T-helper 22 cell (primary cell): Measurements from ENCODE around the gene LRCH1.

Experiments used
- DNase-seq: peaks from one replicate; pipeline ENCODE4 v3.0.0-alpha.2; 2020; ENCODE audit warnings: low read depth

Gene LRCH1

GRCh38 chr13:46615888-46616531, 63.0 kb downstream of the LRCH1 start:
- DNase-seq: no peak

- DNase-seq: no peak
Observed at GRCh38 chr13:46617229-46617721, 64.3 kb downstream of the LRCH1 start.

DNA sequence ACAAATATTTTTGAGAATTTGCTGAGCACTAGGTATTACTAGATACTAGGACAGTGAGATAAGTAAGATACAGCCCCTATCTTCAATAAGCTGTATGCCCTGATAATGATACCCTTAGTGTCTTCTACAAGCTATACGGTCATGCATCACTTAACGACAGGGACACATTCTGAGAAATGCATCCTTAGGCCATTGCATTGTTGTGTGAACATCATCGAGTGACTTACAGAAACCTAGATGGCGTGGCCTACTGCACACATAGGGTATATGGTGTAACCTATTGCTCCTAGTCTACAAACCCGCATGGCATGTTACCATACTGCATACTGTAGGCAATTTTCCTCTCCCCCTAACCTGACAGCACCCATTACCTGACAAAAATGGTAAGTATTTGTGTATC, 64.9 kb downstream of the LRCH1 start:
- DNase-seq: no peak

DNA sequence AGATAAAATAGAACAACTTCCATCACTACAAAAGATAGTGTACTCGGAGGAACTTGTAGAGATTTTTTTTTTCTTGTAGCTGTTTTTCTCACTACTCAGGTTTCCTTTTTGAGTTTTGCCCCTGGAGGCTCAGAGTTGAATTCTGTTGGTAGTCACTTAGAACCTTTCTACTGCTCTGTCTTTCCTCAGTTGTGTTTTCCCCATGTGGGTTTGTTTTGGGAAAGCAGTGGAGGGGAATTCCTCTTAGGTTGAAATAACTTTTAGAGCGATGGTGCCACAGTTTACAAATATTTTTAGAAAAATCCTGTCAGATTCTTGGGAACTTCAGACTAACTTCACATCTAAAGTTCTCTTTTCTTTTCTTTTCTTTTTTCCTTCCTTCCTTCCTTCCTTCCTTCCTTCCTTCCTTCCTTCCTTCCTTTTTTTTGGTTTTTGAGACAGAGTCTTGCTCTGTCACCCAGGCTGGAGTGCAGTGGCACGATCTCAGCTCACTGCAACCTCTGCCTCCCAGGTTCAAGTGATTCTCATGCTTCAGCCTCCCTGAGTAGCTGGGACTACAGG, 65.8 kb downstream of the LRCH1 start:
- no peak for DNase-seq

GRCh38 chr13:46620029-46620428, 67.1 kb downstream of the LRCH1 start:
- no peak for DNase-seq

DNA sequence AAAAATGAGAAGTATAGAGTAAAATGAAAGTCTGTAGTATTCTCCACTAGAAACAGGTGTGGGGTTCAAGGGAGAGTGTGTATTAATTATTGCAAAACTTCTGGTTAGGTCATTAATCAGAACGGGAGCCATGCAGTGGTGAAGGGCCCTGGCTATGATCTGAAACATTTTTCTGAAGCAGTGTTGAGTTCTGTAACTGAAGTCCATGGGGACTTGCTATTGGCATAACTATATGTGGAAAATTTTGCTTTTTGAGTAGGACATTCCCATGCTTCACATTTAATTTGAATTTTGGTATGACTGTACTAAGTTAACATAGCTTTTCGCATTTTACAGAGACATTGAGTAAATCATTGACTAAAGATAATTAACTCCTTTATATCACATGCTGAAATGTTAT, 67.5 kb downstream of the LRCH1 start:
- no peak for DNase-seq

GRCh38 chr13:46621133-46621532, 68.2 kb downstream of the LRCH1 start:
- DNase-seq: no peak

GRCh38 chr13:46621792-46622629, 69.0 kb downstream of the LRCH1 start:
- no peak for DNase-seq

DNA sequence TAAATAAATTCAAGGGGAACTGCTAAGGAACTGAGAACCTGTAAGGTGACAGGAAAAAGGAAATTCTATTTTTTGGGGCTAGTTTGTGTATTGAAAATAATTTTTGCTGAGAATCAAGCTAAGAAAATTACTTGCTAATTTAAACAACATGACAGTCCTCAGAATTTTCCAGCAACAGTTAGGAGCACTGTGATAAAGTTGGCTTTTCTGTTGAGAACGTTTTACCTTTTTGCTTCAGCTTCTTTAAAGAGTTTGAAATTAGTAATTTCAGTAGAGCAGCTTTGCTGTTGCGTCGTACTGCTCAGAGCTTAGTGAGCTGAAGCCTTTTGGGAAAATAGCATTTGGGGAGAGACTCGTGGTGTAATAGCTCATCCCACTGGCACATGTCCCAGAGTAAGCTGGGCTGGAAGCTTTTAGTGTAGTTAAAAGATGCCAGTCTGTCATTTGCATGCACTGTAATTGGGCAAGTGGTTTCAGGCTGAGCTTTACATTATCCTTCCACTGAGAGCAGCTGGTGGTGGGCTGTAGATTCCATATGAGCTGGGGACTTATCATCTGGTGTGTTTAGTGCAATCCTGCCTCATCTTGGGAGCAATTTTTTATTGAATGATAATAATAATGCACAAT, 69.8 kb downstream of the LRCH1 start:
- DNase-seq: no peak

- DNase-seq: no peak
Observed at GRCh38 chr13:46624353-46624752, 71.4 kb downstream of the LRCH1 start.

GRCh38 chr13:46624821-46625220, 71.9 kb downstream of the LRCH1 start:
- no peak for DNase-seq

DNA sequence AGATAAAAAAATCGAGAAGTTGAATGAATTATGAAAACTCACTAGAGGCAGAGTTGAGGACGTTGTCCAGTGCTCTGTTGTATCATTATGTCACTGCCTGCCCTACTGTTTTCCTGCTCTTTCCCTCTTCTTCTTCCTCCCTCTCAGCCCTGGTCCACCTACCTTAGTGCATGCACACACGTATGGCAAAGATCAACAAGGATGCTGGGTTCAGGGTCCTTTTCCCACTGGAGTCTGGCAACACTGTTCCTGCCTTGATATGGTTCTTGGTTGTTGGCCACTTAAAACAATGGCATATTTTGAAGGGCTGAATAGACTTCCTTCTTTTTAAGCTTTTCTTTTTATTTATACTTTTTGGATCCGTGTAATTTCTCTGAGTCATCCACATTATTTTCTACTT, 74.5 kb downstream of the LRCH1 start:
- no peak for DNase-seq

- no peak for DNase-seq
Observed at GRCh38 chr13:46628622-46629365, 75.8 kb downstream of the LRCH1 start.

- DNase-seq: no peak
Observed at GRCh38 chr13:46629811-46630413, 76.9 kb downstream of the LRCH1 start.

DNA sequence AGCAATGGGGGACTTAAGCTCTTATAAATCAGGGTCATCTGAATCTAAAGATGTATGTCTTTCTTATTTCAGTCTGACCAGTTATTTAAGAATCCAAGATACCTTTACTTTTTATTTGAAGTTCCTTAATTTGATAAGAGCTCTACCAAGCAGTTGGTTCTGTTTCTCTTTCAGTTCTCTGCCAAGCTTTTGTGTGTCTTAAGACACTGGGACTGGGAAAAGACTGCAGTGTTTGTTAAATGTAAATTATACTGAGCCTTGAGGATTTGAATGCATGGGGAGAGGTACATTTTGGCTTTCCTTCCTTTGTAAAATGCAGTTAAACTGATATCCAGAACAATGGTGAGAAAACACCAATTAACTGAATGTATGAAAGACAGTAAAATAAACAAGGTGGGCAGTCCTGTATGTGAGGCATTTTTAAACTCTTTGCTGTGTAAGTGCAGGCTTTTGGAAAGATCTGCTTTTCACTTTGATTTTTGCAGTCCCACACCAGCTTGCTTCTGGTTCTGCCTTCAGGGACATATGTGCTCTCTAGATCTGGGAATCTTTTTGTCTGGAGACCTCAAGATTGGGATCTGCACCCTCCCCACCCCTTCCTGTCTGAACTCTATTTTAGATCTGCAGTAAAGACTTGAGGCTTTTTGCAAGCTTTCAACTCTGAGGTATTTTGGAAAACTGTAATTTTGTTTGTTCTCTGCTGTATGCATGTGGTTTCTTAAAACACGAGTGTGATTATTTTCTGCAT, 77.6 kb downstream of the LRCH1 start:
- no peak for DNase-seq

DNA sequence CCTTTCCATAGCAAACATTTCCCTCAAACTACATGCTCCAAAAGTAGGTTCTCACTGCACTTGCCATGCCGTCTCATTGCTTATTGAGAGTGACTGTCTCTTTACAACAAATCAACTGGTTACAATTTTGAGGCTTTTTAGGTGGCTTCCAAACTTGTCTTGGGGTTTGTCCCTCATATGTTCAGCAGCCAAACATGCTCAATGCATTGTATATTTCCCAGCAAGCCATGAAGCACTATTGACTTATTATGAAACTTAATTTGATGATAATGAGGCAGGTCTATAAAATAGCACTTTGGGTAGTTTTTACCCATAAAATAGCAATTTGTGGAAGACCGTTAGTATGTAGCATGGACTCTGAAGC, 78.2 kb downstream of the LRCH1 start:
- DNase-seq: no peak

- no peak for DNase-seq
Observed at GRCh38 chr13:46632176-46632575, 79.2 kb downstream of the LRCH1 start.

- DNase-seq: no peak
Observed at GRCh38 chr13:46633416-46633815, 80.4 kb downstream of the LRCH1 start.

DNA sequence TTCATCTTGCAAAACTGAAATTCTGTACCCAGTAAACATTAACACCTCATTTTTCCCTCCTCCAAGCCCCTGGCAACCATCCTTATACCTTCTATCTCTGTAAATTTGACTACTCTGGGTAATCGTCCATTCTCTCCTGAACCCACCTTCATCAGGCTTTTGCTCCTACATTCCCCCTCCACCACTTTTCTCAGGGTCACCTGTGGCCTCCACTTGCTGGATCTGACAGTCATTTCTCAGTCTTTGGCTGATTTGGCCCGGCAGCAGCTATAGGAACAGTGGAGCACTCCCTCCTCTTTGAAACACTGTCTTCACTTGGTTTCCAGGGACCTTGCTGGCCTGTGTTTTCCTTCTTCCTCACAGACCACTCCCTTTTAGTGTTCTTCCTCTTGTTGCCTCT, 83.5 kb downstream of the LRCH1 start:
- no peak for DNase-seq

DNA sequence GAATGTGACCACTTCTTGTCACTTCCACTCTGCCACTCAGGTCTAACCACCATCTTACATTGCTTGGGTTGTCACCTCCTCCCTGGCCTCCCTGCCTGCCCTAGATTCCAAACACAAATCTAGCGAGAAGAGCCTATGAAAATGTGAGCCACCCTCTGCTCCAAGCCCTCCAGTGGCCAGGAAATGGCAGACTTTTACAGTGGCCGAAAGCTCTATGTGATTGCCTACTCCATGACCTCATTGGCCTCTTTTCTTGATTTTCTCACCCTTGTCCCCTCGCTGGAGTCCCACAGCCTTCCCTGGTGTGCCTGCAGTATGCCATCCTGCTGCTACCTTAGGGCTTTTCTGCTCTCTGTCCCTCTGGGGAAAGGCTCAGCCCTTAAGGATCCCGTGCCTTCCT, 84.2 kb downstream of the LRCH1 start:
- no peak for DNase-seq

GRCh38 chr13:46638262-46638661, 85.3 kb downstream of the LRCH1 start:
- DNase-seq: no peak
